ENCODE data around the gene FGFR2. TPM values are rescaled to one million over a fixed set of nuclear protein-coding genes. Genes with fewer than 3 reads are reported as not detected.

Gene FGFR2
- total and polyA plus RNA-seq, 2 donors (not counting 3 experiments of a cell fraction or from before 2014, with no cell fraction given), result 0.06 TPM; not detected in 1

GRCh38 chr10:121484816-121485215 lies 113.4 kb downstream of the FGFR2 start:
- H3K4me2 ChIP-seq (ENCODE audit: insufficient read depth, low read length), result no peak overlapping the region
- no peaks in the 10 kb centered on the region for H3K9me1 ChIP-seq (replicated peaks; ENCODE audit: control insufficient read depth, extremely low read depth, insufficient read depth, low read length)
- H3K4me3 ChIP-seq (replicated peaks in 1 of 3; ENCODE audit: insufficient read depth in 1 of 3, low read depth in 1 of 3, low read length in 3 of 3), result no peak overlapping the region
- H3K4me1 ChIP-seq (ENCODE audit: control insufficient read depth, extremely low read depth, insufficient read depth, low read length), result peaks cover 17% of the 10 kb centered on the region
- POLR2A ChIA-PET, result no interaction called here
- FAIRE-seq, result no peak
- no TSS peak for BruUV-seq (replicated peaks)
- intact Hi-C loops (cut with micrococcal nuclease) (no loop called here), dilution Hi-C loops (cut with MboI; ENCODE audit: extremely low pct_ligation_motif_present, low sequenced_read_pairs) (no loop called here)
- H4K20me1 ChIP-seq (replicated peaks; ENCODE audit: control insufficient read depth, extremely low read depth, insufficient read depth, low read length), result no peaks in the 10 kb centered on the region
- no peak overlapping the region for H3K27ac ChIP-seq (ENCODE audit: insufficient read depth, low read depth, low read length)
- no peaks in the 10 kb centered on the region for H3K79me2 ChIP-seq (ENCODE audit: control insufficient read depth, insufficient read depth, low read length)
- no peak for DNase-seq (ENCODE audit: low read depth, low spot score)
- CTCF ChIA-PET, result no interaction called here
- TF ChIP-seq MYC (IDR thresholded peaks at IDR 0.05; ENCODE audit: low read depth, low read length), result no peak
- TF ChIP-seq MAX (IDR thresholded peaks at IDR 0.05; ENCODE audit: insufficient read depth, insufficient read length), result no peak
- TF ChIP-seq POLR2AphosphoS5 (IDR thresholded peaks at IDR 0.05; ENCODE audit: insufficient read depth, low read depth, low read length), result no peak
- TF ChIP-seq POLR2A (IDR thresholded peaks at IDR 0.05; ENCODE audit: low read depth, low read length), result no peak
- no peak for TF ChIP-seq CTCF (IDR thresholded peaks at IDR 0.05; ENCODE audit: extremely low read depth in 1 of 2, insufficient read depth in 1 of 2, low read depth in 1 of 2, low read length in 2 of 2)
- no peak for TF ChIP-seq JUN (IDR thresholded peaks at IDR 0.05; ENCODE audit: borderline replicate concordance, insufficient read depth, insufficient read length, low read depth)
- no peak for TF ChIP-seq GATA2 (IDR thresholded peaks at IDR 0.05; ENCODE audit: insufficient read depth, insufficient read length, low read depth, low read length)
- TF ChIP-seq FOS (IDR thresholded peaks at IDR 0.05; ENCODE audit: borderline replicate concordance, insufficient read depth, low read length), result no peak
- no peak for TF ChIP-seq EZH2 (IDR thresholded peaks at IDR 0.05; ENCODE audit: borderline replicate concordance, low read depth, low read length, severe bottlenecking)
- no peaks in the 10 kb centered on the region for H3K36me3 ChIP-seq (ENCODE audit: control insufficient read depth in 2 of 2, extremely low read depth in 1 of 2, insufficient read depth in 2 of 2, low read length in 2 of 2)
- no peak overlapping the region for H2AFZ ChIP-seq (ENCODE audit: low read depth, low read length)
- H3K27me3 ChIP-seq (ENCODE audit: control insufficient read depth in 2 of 2, insufficient read depth in 2 of 2, low read length in 2 of 2), result no peaks in the 10 kb centered on the region
- H3K9me3 ChIP-seq (replicated peaks; ENCODE audit: control insufficient read depth, insufficient read depth, low read length), result peaks cover 4% of the 10 kb centered on the region
- H3K9ac ChIP-seq (replicated peaks; ENCODE audit: extremely low read depth, insufficient read depth, low read length), result no peak overlapping the region
